Measurements from ENCODE around the gene PPP1R12B.

- TF ChIP-seq POLR2AphosphoS5 (IDR thresholded peaks at IDR 0.05; ENCODE audit: low read depth, low read length): no peak
- TF ChIP-seq POLR2A (IDR thresholded peaks at IDR 0.05; ENCODE audit: low read depth, low read length): no peak
Observed at GRCh38 chr1:202411422-202411821, 62.9 kb downstream of the PPP1R12B start.

Data from GM12892 (cell line).